Neural cell (in vitro differentiated cells): ENCODE data around the gene HMGCS2.
"Not testable (repeated sequence)": the region's sequence is repeated elsewhere in the genome, so short reads cannot be mapped to it uniquely, and the experiment has no call there.

Experiments used
- EP300 ChIP-seq: fragments of 450-650 bp; conservative IDR thresholded peaks from 2 replicates; pipeline ENCODE4 v1.6.1; 2014; ENCODE audit warnings: antibody characterized with exemption, mild to moderate bottlenecking, moderate library complexity; ENCODE audit not compliant: poor library complexity, severe bottlenecking
- TAF1 ChIP-seq: IDR thresholded peaks from 2 replicates; pipeline ENCODE4 v1.6.1; 2012; ENCODE audit warnings: low read depth
- TF ChIP-seq, protein P1 (sequence below): fragments of 450-650 bp; IDR thresholded peaks from 2 replicates; pipeline ENCODE4 v1.5.1; 2014; ENCODE audit warnings: antibody characterized with exemption, mild to moderate bottlenecking, moderate library complexity; ENCODE audit not compliant: poor library complexity, severe bottlenecking

DNA sequence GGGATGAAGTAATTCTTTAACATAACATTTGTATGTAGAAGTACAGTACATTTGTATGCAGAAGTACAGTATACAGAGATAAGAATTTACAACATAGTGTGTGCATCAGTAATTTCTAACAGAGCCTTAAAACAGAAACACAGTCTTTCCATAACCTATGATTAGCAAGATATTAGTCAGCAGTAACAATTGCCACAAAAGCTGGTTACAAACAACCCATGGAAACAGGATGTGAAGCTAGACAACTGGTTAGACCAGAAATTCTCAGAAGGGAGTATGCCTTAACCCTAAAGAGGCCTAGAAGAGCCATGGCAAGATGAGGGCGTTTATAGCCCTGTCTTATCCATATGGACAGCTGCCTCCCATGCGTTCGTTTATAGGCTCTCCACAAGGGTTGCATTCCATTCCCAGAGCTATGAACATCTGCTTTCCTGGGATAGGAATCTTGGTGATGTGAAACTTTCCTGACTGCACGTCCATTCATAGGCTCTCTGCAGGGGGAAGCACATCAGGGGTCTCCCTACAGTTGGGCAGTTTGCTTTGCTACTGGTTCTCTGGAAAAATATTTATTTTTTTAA, 17.9 kb upstream of the HMGCS2 start:
- TF ChIP-seq TAF1, EP300: not testable (repeated sequence)
- TF ChIP-seq, protein P1, sequence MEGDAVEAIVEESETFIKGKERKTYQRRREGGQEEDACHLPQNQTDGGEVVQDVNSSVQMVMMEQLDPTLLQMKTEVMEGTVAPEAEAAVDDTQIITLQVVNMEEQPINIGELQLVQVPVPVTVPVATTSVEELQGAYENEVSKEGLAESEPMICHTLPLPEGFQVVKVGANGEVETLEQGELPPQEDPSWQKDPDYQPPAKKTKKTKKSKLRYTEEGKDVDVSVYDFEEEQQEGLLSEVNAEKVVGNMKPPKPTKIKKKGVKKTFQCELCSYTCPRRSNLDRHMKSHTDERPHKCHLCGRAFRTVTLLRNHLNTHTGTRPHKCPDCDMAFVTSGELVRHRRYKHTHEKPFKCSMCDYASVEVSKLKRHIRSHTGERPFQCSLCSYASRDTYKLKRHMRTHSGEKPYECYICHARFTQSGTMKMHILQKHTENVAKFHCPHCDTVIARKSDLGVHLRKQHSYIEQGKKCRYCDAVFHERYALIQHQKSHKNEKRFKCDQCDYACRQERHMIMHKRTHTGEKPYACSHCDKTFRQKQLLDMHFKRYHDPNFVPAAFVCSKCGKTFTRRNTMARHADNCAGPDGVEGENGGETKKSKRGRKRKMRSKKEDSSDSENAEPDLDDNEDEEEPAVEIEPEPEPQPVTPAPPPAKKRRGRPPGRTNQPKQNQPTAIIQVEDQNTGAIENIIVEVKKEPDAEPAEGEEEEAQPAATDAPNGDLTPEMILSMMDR: not testable (repeated sequence)
